ENCODE measurements around the gene ZNRF1. TPM values are rescaled to one million over a fixed set of nuclear protein-coding genes. Genes with fewer than 3 reads are reported as not detected.

ZNRF1 gene
- total RNA-seq, 1 experiment from 2014 or later, result 48.2 TPM

DNA sequence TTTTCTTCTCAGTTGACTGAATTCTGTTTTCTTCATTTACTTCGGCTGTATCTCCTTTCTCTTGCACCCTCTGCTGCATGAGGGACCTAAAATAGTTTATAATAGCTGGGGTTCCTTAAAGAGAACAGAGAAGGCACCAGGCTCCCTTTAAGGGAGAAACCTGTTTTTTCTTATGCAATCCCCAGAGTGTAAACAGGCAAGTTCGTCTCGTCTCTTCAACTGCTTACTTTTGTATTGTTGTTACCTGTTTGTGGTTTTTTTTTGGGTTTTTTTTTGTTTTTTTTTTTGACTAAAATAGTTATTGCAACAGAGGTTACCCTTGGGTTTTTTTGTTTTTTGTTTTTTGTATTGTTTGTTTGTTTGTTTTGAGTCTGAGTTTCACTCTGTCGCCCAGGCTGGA lies 121.4 kb downstream of the ZNRF1 start:
- no peak for DNase-seq (ENCODE audit: low read depth, low spot score)
- no peak overlapping the region for H3K4me2 ChIP-seq (ENCODE audit: low read length)

More for the DNA sequence above, 121.4 kb downstream of the ZNRF1 start:
- intact Hi-C loops (cut with micrococcal nuclease), result no loop called here
- Histone ChIP-seq H4K20me1 (ENCODE audit: insufficient read depth) (no peaks in the 10 kb centered on the region), H3K9me2 (ENCODE audit: insufficient read depth) (no peaks in the 10 kb centered on the region), H3K4me3 (replicated peaks in 1 of 2; ENCODE audit: low read depth in 1 of 2, low read length in 2 of 2) (no peak overlapping the region), H3K36me3 (ENCODE audit: control insufficient read depth in 1 of 2, insufficient read depth in 2 of 2, low read length in 2 of 2) (no peaks in the 10 kb centered on the region), H2AFZ (ENCODE audit: low read depth, low read length, poor library complexity, severe bottlenecking) (no peak overlapping the region), H3K9ac (ENCODE audit: low read length) (no peak overlapping the region), H3K27ac (ENCODE audit: low read depth, low read length) (no peak overlapping the region), H3K27me3 (ENCODE audit: insufficient read depth, low read length) (no peaks in the 10 kb centered on the region), H3K4me1 (ENCODE audit: control insufficient read depth in 1 of 2, insufficient read depth in 2 of 2, low read length in 2 of 2) (peaks cover 9 to 14% of the 10 kb centered on the region in 2 experiments; a peak in 3 of 4 replicates), H3K9me3 (ENCODE audit: control insufficient read depth in 1 of 2, insufficient read depth in 1 of 2, low read depth in 1 of 2, low read length in 2 of 2) (peaks cover 0 to 10% of the 10 kb centered on the region in 2 experiments; a peak in 2 of 4 replicates), H3K79me2 (ENCODE audit: insufficient read depth, low read length) (no peaks in the 10 kb centered on the region)
- no TSS peak for BruUV-seq (replicated peaks)
- TF ChIP-seq EGR1 (IDR thresholded peaks at IDR 0.05; ENCODE audit: low read depth) (no peak), TCF7L2 (IDR thresholded peaks at IDR 0.05; ENCODE audit: borderline replicate concordance, extremely low read depth, insufficient read depth, insufficient read length) (no peak), SRF (IDR thresholded peaks at IDR 0.05; ENCODE audit: low read depth) (no peak), YY1 (IDR thresholded peaks at IDR 0.05; ENCODE audit: extremely low read depth, insufficient replicate concordance, low read depth, low read length) (no peak), CBX3 (IDR thresholded peaks at IDR 0.05; ENCODE audit: low read depth) (no peak), CTCF (IDR thresholded peaks at IDR 0.05 in 2 of 3, conservative IDR thresholded peaks at IDR 0.05 in 1 of 3; ENCODE audit: borderline replicate concordance in 1 of 3, insufficient read depth in 1 of 3, low read depth in 2 of 3, low read length in 2 of 3) (no peak), ZFX (IDR thresholded peaks at IDR 0.05) (no peak), ZNF274 (IDR thresholded peaks at IDR 0.05; ENCODE audit: low read depth, low read length) (no peak), POLR2AphosphoS5 (IDR thresholded peaks at IDR 0.05; ENCODE audit: low read depth, low read length) (no peak), EZH2 (IDR thresholded peaks at IDR 0.05) (no peak), EZH2phosphoT487 (IDR thresholded peaks at IDR 0.05; ENCODE audit: borderline replicate concordance) (no peak), ELF1 (IDR thresholded peaks at IDR 0.05; ENCODE audit: borderline replicate concordance, low read depth) (no peak), RAD21 (IDR thresholded peaks at IDR 0.05; ENCODE audit: low read depth) (no peak)
- TF ChIP-seq, protein P1, sequence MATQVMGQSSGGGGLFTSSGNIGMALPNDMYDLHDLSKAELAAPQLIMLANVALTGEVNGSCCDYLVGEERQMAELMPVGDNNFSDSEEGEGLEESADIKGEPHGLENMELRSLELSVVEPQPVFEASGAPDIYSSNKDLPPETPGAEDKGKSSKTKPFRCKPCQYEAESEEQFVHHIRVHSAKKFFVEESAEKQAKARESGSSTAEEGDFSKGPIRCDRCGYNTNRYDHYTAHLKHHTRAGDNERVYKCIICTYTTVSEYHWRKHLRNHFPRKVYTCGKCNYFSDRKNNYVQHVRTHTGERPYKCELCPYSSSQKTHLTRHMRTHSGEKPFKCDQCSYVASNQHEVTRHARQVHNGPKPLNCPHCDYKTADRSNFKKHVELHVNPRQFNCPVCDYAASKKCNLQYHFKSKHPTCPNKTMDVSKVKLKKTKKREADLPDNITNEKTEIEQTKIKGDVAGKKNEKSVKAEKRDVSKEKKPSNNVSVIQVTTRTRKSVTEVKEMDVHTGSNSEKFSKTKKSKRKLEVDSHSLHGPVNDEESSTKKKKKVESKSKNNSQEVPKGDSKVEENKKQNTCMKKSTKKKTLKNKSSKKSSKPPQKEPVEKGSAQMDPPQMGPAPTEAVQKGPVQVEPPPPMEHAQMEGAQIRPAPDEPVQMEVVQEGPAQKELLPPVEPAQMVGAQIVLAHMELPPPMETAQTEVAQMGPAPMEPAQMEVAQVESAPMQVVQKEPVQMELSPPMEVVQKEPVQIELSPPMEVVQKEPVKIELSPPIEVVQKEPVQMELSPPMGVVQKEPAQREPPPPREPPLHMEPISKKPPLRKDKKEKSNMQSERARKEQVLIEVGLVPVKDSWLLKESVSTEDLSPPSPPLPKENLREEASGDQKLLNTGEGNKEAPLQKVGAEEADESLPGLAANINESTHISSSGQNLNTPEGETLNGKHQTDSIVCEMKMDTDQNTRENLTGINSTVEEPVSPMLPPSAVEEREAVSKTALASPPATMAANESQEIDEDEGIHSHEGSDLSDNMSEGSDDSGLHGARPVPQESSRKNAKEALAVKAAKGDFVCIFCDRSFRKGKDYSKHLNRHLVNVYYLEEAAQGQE (IDR thresholded peaks at IDR 0.05; ENCODE audit: low read depth), result no peak
- TF ChIP-seq, protein P2, sequence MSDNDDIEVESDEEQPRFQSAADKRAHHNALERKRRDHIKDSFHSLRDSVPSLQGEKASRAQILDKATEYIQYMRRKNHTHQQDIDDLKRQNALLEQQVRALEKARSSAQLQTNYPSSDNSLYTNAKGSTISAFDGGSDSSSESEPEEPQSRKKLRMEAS (IDR thresholded peaks at IDR 0.05), result no peak
- TF ChIP-seq, protein P3, sequence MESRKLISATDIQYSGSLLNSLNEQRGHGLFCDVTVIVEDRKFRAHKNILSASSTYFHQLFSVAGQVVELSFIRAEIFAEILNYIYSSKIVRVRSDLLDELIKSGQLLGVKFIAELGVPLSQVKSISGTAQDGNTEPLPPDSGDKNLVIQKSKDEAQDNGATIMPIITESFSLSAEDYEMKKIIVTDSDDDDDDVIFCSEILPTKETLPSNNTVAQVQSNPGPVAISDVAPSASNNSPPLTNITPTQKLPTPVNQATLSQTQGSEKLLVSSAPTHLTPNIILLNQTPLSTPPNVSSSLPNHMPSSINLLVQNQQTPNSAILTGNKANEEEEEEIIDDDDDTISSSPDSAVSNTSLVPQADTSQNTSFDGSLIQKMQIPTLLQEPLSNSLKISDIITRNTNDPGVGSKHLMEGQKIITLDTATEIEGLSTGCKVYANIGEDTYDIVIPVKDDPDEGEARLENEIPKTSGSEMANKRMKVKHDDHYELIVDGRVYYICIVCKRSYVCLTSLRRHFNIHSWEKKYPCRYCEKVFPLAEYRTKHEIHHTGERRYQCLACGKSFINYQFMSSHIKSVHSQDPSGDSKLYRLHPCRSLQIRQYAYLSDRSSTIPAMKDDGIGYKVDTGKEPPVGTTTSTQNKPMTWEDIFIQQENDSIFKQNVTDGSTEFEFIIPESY (IDR thresholded peaks at IDR 0.05; ENCODE audit: extremely low read depth, insufficient replicate concordance, low read length), result no peak
- ATAC-seq, result no peak
- CTCF ChIA-PET, result interaction anchor here (1.8 kb wide), 1 partner anchor 9 kb away, joined by 5 read pairs; no protein-coding TSS in a partner anchor
- POLR2A ChIA-PET, result no interaction called here
- RAD21 ChIA-PET (ENCODE audit: low non-redundant PET in 1 of 2, low total read pairs in 2 of 2, uncharacterized antibody in 2 of 2, unreplicated experiment in 2 of 2), result no interaction called here
